GM13977 (cell line): ENCODE measurements around the gene PPP1CB.

Source experiments
- DNase-seq: peaks from one replicate; pipeline ENCODE4 v3.0.0; 2012; ENCODE audit warnings: low spot score
- CTCF ChIP-seq: IDR thresholded peaks from 2 replicates; pipeline ENCODE4 v1.5.1; 2012; ENCODE audit warnings: mild to moderate bottlenecking, control low read depth; ENCODE audit not compliant: insufficient read depth; ENCODE audit errors: extremely low read depth, missing control alignments
- in situ Hi-C: fragments of 300-500 bp; cut with MboI; formaldehyde crosslinking; loops from one replicate; pipeline ENCODE4 v1.12.0; 2022; ENCODE audit warnings: low sequenced_read_pairs, low pct_unique_long_range_greater_than_20kb, mixed read lengths, inconsistent platforms; ENCODE audit not compliant: unreplicated experiment

Gene PPP1CB

DNA sequence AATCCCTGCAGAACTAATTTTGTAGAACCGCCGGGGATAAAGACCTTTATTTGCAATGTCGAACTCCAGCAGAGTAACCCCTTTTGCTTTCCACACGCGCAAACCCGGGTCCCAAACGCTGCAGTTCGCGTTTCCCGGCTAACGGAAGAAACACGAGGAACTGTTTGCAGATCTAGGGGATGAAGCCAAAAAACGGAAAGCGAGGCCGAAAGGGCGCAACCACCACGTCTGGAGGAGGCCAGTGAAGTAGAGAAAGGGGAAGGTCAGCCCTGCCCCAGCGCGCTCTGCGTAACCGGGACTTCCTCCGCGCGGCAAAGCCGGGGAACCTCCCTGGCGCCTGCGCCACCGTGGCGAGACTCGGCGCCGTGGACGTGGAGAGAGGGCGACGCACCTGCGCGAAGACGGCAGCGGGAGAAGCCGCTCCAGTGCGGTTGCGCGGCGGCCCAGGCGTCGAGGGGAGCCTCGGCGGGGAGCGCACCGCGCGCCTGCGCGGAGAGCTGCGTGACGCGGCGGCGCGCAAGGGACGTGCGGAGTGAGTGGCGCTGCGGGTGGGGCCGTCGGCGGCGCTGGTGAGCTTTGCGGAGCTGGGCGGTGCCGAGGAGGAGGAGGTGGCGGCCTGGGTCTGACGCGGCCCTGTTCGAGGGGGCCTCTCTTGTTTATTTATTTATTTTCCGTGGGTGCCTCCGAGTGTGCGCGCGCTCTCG is at the start of gene PPP1CB:
TSS of gene PPP1CB (plus strand) at position 579 of the 704 bp plus-strand sequence. CDS start 295 bp downstream, outside the sequence.
- peak; percentile 94 for DNase-seq
- in situ Hi-C loops = loop anchor here (10.0 kb wide), 1 partner anchor 157 kb away; no protein-coding TSS in a partner anchor
- TF ChIP-seq CTCF = peak; percentile 50

- DNase-seq = no peak
- in situ Hi-C loops = no loop called here
- no peak for TF ChIP-seq CTCF
Measured at GRCh38 chr2:28702415-28702861, 49.2 kb upstream of the PPP1CB start.

- TF ChIP-seq CTCF = no peak
- in situ Hi-C loops = no loop called here
- no peak for DNase-seq
Measured at GRCh38 chr2:28702878-28703277, 48.8 kb upstream of the PPP1CB start.

- no peak for DNase-seq
- in situ Hi-C loops = no loop called here
- TF ChIP-seq CTCF = no peak
Measured at GRCh38 chr2:28704621-28705020, 47.0 kb upstream of the PPP1CB start.

- DNase-seq = no peak
- in situ Hi-C loops = no loop called here
- TF ChIP-seq CTCF = no peak
Measured at GRCh38 chr2:28705751-28706440, 45.7 kb upstream of the PPP1CB start.

DNA sequence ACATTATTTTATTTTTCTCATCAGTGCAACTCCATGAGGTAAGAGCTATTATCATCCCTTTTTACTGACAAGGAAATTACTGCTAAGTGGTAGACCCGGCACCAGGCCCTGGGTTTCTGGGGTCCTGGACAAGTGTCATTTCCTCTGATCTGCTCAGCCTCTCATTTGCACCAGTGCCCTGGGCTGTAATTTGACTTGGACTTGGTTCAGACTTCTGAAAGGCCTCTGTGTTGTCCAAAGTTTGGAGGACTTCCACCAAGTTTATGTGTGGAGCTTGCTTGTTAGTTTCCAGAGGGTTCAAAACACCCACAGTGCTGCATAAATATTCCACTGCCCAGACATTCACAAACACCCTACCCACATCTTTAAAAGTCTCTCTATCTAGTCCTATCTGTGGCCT is 44.0 kb upstream of the PPP1CB start:
- no peak for TF ChIP-seq CTCF
- no peak for DNase-seq
- in situ Hi-C loops = no loop called here
